ENCODE results near the gene COPS9.

DNA sequence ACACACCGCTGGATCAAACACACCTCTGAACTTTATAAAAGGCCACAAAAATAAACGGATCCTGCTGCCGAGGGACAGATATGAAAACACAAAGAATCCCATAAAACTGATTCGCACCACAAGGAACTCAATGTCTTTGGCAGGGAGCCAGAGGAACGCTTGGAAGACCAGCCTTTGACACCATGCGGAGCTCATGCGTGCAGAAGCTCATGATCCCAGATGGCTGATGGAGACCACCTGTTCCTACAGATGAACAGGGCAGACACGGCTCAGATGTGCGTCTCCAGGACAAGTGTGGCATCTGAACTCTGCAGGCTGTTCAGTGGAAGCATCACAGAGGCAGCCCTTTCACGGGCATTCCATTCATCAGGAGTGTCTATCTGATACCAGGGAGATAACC lies 24.9 kb downstream of the COPS9 start:
- TF ChIP-seq POLR2AphosphoS5 (IDR thresholded peaks at IDR 0.05; ENCODE audit: low read depth, low read length), result no peak
- TF ChIP-seq TAF1 (IDR thresholded peaks at IDR 0.05; ENCODE audit: low read depth, low read length), result no peak
- no peak for TF ChIP-seq POLR2A (IDR thresholded peaks at IDR 0.05; ENCODE audit: low read depth, low read length)
- no peak for TF ChIP-seq PAX5 (IDR thresholded peaks at IDR 0.05; ENCODE audit: insufficient read depth, low read length, severe bottlenecking)
- no peak for TF ChIP-seq SPI1 (IDR thresholded peaks at IDR 0.05; ENCODE audit: low read depth, low read length)
